Amniotic epithelial cell (primary cell): ENCODE data around the gene LILRA6.
"Not testable (repeated sequence)": the region's sequence is repeated elsewhere in the genome, so short reads cannot be mapped to it uniquely, and the experiment has no call there.

Experiments used
- DNase-seq: peaks from one replicate; pipeline ENCODE4 v3.0.0-alpha.2; 2010; ENCODE audit warnings: low read depth

The LILRA6 gene

DNA sequence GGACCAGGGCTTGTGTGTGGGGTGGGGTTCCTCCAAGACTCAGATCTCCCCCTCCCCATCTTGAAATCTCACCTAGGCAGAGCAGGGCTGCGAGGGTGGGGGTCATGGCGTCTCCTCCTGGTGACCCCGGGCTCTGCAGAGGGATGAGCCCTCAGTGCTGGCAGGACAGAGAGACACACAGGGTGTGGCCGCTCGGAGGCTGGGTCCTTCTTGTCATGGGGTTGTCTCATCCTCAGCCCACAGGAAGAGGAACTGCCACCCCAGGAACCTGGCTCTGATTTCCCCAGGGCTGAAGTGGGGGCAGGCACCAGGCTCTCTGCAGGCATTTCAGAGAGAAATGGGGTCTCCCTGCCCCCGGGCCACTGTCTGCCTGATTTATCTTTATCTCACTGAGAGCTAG is at the start of gene LILRA6:
Gene LILRA6 (minus strand): TSS at position 145 of the 400 bp plus-strand sequence.
- not testable (repeated sequence) for DNase-seq

DNA sequence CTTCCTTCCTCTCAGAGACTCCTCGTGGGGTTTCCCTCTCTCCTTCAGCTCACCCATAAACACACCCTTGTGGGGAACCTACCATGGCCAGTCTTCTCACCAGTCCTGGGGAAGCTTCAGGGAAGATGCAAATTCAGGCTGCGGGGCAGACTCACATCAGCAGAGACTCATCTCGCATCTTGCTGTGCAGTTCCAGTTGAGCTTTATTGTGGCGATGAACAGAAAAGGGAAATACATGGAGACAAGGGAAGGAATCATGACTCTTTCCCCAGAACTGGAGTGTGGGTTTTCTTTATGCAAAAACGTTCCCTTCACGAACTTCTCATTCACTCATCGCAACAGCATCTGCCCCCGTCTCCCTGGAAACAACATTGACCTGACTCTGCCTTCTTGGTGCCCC is 46.6 kb upstream of the LILRA6 start:
- DNase-seq: not testable (repeated sequence)

DNA sequence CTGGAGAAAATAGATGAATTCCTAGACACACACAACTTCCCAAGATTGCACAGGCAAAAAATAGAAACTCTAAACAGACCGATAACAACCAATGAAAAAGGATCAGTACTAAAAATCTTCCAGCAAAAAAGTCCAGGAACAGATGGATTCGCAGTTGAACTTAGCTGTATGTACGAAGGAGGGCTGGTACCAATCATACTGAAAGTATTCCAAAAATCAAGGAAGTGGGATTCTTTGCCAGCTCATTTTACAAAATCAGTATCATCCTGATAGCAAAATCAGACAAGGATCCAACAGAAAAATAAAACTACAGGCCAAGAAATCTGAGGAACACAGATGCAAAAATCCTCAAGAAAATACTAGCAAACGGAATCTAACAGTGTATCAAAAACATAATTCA is 44.9 kb upstream of the LILRA6 start:
- peak; percentile 12 for DNase-seq

DNA sequence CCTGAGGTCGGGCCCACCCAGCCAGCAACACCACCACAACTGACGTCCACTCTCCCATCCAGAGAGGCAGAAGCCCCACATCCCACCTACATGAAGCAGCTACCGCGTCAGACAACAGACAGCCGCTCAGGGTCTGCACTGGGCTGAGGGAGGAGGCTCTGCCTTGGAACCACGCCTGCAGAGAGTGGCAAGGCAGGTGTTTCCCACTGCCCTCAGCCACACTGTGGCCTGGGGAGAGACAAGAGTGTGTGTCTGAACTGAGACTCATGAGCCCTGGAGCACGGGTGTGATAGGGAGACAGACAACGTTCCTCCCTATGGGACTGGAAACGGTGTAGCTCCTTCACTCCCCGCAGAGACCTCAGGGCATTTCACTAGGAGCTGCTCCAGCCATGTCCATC is 43.7 kb upstream of the LILRA6 start:
- DNase-seq: not testable (repeated sequence)

DNA sequence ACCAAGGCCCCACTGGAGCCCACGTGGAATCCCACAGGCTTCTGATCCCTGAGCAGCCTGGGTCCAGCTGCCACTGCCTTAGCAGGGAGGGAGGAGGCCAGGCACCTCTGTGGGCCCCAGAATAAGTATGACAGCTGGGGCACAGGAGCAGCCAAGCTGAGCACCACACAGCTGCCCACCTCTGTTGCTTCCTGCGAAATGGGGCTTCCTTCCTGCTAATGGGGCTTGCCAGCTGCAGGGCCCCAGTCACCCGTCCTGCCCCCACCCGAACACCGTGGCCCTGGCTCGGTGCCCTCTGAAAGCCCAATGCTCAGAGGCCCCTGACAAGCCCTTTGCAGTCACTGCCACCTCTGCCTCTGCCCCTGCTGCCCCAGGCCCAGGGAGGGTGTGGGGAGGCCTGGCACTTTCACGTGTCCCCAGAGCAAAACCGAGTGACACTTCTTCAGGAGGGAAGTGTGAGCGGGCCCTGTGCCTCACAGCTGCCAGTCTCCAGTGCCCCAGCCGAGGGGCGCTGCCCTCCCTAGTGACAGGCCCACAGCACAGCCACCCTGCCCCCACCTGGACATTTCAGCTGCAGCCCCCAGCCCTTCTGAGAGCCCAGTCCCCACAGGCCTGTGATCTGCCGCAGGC is 43.0 kb upstream of the LILRA6 start:
- DNase-seq: not testable (repeated sequence)

DNA sequence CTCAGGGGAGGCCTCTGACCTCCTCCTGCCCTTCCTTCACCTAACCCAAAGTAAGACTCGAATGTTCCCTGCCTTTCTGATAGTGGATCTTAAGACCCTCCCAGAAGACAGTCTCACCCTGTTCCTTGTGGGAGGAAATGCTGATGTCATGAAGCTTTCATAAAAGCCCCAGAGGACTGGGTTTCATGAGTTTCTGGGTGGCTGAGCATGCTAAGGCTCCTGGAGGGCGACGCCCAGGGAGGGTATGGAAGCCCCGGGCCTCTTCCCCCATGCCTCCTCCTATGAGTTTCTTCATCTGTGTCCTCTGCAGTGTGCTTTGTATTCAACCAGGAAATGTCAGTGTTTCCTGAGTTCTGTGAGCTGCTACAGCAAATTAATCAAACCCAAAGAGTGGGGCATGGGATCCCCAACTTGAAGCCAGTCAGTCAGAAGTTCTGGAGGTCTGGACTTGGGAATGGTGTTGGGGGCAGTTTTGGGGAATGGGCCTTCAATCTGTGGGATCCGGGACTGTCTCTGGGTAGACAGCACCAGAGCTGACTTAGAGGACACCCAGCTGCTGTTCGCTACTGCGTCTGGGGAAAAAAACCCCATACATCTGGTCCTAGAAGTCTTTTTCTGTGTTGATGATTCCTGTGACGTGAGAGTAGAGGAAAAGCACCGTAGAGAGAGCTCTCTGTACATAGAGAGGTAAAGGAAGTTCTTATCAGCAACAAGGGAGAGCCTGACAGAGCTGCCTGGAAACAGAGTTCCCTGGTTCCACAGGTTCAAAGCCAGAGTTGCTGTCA is 40.3 kb upstream of the LILRA6 start:
- no peak for DNase-seq

DNA sequence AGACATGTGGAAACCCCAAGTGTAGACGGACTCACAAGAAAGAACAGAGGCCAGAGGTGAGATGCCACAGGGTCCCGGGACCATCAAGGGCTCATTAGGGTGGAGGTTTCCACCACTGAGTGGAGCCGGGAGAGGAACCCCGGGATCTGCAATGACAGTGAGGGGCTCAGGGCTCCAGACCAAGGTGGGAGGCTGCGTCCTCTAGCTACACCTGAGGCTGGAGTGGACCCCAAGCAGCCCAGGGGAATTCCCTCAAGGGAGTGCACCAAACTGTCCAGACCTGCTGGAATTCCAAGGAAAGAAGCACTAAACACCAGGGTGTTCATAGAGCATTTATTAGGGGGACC is 39.1 kb upstream of the LILRA6 start:
- DNase-seq: not testable (repeated sequence)

DNA sequence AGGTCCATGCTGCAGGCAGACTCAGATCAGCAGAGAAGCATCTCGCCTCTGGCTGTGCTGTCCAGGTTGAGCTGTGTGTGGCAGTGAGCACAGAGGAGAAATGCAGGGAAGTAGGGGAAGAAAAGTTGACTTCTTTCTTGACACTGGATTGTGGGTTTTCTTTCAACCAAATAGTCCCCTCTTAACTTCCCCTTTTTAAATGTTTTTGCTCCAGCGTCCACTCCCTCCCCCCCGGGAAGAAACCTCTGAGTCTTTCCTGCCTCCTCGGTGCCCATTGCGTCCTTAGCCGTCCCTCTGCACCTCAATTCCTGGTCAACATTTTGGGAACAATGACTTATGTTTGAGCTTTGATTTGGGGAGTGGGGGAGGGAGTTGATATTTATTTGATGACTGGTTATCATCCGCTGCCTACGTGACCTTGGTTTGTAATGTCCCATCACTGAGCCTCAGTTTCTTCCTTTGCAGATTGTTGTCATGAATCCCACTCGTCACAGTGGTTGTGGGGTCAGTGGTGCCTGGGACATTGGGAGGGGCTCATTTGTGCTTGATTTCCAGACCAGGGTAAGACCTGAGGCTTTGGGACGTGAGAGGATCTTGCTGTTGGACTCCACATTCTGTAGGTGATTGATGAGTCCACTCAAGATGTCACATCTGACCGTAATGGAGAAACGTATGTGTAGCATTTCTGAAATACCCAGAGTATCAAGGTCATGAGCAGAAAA is 38.6 kb upstream of the LILRA6 start, which contains the start of gene LILRB2:
Gene LILRB2 (minus strand): TSS at position 104 of the 722 bp plus-strand sequence. CDS start 614 bp downstream, outside the sequence.
- no peak for DNase-seq

DNA sequence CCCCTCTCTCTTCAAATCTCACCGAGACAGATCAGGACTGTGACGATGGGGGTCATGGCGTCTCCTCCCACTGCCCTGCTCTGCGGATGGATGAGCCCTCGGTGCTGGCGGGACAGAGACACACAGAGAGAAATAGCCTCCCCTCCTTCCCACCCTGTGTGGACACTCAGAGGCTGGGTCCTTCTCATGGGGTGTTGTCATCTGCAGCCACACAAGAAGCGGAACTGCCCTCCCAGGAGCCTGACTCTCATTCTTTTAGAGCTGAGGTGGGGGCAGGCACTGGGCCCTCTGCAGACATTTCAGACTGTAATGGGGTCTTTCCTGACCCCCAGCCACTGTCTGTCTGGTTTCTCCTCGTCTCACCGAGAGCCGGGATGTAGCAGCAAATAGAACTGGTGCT is 37.9 kb upstream of the LILRA6 start:
- not testable (repeated sequence) for DNase-seq

DNA sequence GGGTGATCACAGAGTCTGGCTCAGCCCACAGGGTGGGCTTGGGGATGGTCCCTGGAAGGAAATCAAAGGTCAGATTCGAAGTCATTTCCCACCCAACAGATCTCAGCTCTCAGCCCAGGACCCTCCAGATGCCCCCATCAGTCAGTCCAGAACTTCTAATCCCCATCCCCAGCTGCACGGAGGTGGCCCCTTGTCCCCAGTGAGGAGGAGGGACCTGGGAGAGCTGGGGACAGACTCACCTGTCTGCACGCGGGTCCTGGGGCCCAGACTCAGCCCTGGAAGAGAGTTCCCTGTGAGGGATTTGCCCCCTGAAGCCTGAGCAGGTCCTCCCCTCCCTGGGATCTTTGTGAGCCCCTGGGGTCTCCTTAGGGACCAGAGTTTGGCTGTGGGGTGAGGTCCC is 37.4 kb upstream of the LILRA6 start:
- not testable (repeated sequence) for DNase-seq

DNA sequence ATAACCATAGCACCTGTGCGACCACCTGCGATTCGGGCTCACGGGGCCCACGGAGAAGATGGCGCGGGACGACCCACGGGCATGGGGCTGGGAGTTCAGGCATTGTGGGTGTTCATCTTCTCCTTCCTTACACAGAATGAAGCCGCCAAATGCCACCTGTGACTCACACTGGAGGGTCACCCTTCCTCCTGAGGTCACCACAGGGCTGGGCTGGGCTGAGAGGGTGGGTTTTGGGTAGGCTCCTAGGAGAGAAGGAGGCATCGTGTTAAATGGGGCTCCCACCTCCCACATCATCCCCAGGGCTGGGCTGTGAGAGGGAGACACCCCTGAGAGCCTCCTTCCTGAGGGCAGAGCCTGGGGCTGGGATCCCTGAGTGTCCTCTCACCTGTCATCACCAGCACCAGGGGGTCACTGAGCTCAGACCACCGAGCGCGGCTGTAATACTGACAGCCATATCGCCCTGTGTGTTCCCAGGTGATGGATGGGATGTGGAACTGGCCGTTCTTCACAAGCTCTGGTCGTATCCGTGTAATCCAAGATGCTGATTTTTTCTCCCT is 36.9 kb upstream of the LILRA6 start:
- DNase-seq: no peak

DNA sequence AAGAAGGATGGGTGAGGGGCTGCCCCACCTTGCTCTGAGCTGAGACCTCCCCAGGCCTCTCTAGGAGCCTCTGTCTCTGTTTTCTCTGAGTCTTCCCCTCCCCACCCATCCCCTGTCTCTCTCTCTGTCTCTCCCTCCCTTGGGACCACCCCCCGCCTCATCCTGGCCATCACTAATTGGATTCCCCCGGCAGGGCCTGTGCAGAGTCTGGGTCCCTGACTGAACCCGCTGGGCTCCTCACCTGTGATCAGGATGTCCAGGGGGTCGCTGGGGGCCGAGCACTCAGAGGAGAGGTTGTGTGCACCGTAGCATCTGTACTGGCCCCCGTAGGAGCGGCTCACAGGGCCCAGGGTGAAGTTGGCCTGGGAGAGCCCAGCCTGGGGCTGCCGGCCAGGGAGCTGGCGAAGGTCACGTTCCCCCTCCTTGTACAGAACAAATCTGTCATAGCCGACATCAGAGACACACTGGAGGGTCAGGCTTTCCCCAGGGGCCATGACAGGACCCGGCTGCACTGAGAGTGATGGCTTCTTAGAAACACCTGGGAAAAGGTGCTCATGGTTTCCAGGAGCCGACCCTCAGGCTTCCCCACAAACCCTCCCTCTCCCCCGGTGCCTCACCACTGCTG is 36.1 kb upstream of the LILRA6 start:
- not testable (repeated sequence) for DNase-seq

DNA sequence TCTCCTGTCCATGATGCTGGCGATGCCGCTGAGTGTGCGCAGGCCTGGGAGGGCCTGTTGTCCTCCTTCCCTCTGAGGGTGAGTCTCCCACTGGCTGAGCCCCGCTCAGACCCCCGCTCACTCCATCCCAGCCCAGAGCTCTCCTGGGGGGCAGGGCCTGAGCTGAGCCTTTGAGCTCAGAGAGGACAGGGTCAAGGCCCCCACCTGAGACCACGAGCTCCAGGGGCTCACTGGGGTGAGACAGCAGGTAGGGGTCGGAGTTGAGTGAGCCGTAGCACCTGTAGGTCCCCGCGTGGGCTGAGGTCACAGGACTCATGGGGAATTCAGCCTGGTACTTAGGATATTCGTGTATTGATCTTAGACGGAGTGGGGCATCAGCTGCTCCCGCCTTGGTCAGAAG is 35.5 kb upstream of the LILRA6 start:
- not testable (repeated sequence) for DNase-seq

DNA sequence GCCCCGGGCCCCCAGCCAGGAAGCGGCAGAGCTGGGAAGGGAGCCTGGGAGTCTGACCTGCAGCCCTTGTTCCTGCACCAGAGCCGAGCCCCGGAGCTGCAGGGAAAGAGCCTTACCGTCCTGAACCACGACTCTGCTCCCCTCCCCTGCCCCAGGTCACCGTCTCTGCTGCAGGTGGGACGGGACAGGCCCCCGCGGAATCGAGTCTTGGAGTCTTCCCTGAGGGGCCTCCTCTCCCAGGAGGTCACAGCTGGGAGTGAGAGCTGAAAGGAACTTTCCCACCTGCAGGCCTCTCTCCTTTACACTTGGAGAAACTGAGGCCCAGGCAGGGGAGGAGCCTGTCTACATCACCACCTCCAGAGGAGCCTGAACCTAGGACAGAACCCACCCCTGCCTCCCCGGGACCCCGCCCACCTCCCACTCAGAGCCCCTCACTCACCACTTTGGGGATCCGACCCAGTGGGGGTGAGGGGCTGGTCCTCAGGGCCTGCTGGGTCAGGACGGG is 34.6 kb upstream of the LILRA6 start:
- DNase-seq: not testable (repeated sequence)

DNA sequence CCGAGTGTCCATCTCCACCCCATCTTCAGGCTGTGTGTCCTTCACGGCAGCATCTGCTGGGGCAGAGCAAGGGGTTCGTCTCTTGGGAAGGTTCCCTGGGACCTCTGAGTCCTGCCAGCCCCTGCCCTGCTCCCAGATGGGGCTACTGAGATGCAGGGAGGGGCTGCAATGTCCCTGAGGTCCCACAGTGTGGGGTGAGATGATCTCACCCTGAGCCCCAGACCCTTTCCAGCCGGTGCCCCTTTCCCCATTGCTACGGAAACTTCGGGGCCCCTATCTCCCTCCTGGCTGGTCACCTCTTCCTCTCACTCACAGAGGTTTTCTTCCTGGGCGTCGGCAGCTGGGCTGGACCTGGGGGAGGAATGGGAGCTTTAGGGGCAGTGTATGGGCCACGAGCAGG is 33.4 kb upstream of the LILRA6 start:
- DNase-seq: no peak

DNA sequence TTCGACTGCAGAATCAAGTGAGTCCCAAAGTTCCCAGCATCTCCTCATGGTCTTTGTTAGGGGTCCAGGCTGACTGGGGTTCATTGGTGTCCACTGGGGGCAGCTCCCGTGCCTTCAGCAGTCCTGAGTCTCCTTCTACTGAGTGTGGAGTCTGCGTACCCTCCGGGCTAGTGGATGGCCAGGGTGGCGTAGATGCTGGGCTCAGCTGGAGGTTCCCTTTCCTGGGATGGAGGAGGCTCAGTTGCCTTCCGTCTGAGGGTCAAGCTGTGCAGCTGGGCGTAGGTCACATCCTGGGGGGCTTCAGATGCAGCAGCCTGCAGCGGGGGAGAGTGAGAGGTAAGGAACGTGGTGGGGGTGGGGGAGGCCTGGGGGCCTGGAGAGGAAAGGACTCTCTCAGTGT is 31.9 kb upstream of the LILRA6 start:
- DNase-seq: not testable (repeated sequence)

DNA sequence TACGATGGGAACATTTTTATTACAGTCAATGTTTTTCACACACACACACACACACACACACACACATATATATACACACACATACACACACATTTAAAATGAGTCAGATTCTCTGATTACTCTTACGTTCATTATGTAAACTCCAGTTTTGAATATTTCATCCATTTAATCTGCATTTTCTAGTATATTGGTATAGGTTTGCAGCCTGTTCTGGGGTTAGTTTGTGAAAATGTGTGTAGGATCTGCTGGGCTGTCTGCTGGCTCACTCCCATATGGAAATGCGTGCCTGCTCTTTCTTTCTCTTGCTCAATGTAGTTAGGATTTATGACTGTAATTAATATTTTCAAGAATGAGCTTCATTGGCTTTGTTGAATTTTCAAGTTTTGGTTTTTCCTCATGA is 31.2 kb upstream of the LILRA6 start:
- no peak for DNase-seq

DNA sequence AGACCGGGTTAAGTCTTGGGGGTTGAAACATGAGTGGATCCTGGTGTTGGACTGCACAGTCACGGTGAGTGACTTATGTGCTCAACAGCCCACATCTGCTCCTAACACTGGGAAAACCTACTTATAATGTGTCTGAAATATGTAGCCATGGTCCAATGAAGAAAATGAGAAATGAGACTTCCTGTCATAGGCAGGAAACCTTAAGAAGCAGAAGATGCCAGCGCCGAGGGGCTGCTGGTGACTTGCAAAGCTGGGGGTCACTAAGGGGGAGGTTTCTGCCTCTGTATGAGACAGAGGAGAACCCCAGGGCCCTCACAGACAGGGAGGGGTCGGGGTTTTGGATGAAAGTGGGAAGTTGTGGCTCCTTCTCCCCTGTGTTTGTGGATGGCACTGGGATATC is 29.6 kb upstream of the LILRA6 start:
- not testable (repeated sequence) for DNase-seq

DNA sequence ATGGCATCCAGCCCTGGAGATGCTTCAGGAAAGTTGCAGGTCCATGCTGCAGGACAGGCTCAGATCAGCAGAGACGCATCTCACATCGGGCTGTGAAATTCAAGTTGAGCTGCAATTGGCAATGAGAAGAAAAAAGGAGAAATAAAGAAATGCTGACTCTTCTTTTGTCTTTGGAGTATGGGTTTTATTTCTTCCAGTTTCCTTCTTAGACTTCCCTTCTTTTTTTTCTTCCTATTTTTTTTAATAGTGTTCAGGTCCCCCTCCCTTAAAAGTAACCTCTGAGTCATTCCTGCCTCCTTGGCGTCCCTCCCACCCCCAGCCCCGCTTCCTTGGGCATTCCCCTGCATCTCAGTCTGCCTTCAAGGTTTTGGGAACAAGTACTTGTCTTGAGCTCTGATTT is 29.0 kb upstream of the LILRA6 start:
- DNase-seq: not testable (repeated sequence)

DNA sequence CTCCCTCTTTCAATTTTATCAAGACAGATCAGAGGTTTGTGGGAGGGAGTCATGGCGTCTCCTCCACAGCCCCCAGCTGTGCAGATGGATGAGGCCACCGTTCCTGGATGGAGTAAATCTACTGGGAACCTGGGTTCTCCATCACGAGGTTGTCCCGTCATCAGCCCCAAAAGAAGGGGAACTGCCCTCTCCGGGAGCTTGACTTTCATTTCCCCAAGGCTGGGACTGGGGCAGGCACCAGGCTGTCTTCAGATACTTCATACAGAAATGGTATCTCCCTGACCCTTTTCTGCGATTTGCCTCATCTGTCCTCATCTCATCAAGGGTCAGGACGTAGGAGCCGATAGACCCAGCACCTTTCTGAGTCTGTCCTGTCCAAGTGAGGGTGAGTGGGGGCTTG is 28.5 kb upstream of the LILRA6 start:
- no peak for DNase-seq

DNA sequence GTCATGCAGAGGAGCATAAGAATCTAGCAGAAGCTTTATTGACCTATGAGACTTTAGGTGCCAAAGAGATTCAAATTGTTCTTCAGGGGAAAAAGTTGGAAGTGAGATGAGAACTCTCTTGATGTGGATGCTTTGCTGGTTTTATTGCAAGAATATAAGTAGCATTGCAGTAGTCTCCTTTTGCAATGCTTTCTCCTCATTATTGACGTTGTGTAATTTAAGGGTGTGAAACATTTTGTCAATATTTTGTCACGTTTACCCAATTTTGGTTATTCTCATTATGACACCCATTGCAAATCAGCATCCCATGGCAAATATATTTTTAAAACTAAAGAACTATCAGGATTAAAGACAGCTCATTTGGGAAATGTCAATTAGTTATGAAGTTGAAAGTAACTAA is 26.3 kb upstream of the LILRA6 start:
- DNase-seq: no peak

DNA sequence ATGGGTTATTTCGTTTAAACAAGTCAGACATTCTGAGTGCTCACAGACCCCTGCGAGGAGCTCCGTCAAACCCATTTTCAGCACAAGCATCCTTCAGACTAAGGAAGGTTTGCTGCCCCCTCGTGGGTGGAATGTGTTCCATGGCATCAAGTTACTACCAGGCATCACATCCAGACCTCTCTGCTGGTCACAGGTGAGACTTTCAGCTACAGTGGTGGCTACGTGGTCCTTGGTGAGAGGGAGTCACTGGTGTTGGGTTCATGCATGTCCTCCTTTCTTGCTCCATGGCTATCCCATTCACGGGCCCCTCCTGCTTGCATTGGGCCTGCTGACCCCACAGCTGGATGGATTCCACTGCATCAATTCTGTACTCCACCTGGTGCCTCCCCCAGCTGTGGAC is 23.5 kb upstream of the LILRA6 start:
- peak; percentile 61 for DNase-seq
